ENCODE measurements around the gene SDF2. TPM values are rescaled to one million over a fixed set of nuclear protein-coding genes. Genes with fewer than 3 reads are reported as not detected.
A peak's percentile ranks its signal among the peaks of the same experiment; 100 is the strongest.

The SDF2 gene, protein sequence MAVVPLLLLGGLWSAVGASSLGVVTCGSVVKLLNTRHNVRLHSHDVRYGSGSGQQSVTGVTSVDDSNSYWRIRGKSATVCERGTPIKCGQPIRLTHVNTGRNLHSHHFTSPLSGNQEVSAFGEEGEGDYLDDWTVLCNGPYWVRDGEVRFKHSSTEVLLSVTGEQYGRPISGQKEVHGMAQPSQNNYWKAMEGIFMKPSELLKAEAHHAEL
- total RNA-seq (35.8 TPM), polyA plus RNA-seq (73.1 TPM)

GRCh38 chr17:28661635-28662526 is at the start of gene SDF2, which contains the start of gene SUPT6H:
Gene SDF2, minus strand, starts transcription at chr17:28661906. Its CDS starts 30 bp downstream, at chr17:28661876.
Gene SUPT6H, plus strand, starts transcription at chr17:28662205. Its CDS starts 11,197 bp downstream, at chr17:28673402.
- peak within 1 kb of the TSS; percentile 76 for H3K4me3 ChIP-seq (ENCODE audit: low read depth, low read length)
- under 1% methylated on average over 66 of the region's 66 CpGs for WGBS
- peaks cover 5% of the 10 kb centered on the region for H3K4me1 ChIP-seq (ENCODE audit: insufficient read depth)
- peaks cover 3% of the 10 kb centered on the region for H3K36me3 ChIP-seq (ENCODE audit: insufficient read depth)
- peak; percentile 88 for DNase-seq (ENCODE audit: extremely low spot score)
- peak within 1 kb of the TSS; percentile 98 for H3K27ac ChIP-seq (ENCODE audit: low read depth)

GRCh38 chr17:28710861-28711722 is 49.4 kb upstream of the SDF2 start:
- Histone ChIP-seq H3K4me1 (ENCODE audit: insufficient read depth) (no peaks in the 10 kb centered on the region), H3K36me3 (ENCODE audit: insufficient read depth) (peaks cover 2% of the 10 kb centered on the region), H3K27ac (ENCODE audit: low read depth) (peak overlapping the region; percentile 82), H3K4me3 (ENCODE audit: low read depth, low read length) (peak overlapping the region; percentile 51)
- under 1% methylated on average over 74 of the region's 74 CpGs for WGBS
- DNase-seq (ENCODE audit: extremely low spot score) = peak; percentile 80

DNA sequence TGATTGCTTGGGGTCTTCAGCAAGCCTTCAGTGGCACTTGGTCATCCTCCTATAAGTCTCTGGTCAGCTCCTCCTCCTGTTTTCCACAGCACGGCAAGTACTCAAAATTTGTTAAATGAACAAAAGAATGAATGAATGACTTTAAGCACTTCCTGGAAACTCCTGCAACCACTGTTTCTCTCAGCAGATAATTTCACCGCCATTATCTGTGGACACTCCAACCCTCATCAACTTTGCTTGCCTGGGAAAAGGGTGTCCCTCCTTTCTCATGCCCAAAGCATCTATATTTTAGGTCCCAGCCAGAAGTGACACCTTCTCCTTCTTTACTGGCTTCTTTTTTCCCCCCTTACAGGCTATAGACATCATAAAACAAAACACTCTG is 45.6 kb upstream of the SDF2 start:
- no peak for DNase-seq (ENCODE audit: extremely low spot score)
- Histone ChIP-seq H3K36me3 (ENCODE audit: insufficient read depth) (peaks cover 2% of the 10 kb centered on the region), H3K4me1 (ENCODE audit: insufficient read depth) (no peaks in the 10 kb centered on the region), H3K4me3 (ENCODE audit: low read depth, low read length) (no peak overlapping the region), H3K27ac (ENCODE audit: low read depth) (no peak overlapping the region)
- WGBS = 90% methylated on average over 2 of the region's 2 CpGs

DNA sequence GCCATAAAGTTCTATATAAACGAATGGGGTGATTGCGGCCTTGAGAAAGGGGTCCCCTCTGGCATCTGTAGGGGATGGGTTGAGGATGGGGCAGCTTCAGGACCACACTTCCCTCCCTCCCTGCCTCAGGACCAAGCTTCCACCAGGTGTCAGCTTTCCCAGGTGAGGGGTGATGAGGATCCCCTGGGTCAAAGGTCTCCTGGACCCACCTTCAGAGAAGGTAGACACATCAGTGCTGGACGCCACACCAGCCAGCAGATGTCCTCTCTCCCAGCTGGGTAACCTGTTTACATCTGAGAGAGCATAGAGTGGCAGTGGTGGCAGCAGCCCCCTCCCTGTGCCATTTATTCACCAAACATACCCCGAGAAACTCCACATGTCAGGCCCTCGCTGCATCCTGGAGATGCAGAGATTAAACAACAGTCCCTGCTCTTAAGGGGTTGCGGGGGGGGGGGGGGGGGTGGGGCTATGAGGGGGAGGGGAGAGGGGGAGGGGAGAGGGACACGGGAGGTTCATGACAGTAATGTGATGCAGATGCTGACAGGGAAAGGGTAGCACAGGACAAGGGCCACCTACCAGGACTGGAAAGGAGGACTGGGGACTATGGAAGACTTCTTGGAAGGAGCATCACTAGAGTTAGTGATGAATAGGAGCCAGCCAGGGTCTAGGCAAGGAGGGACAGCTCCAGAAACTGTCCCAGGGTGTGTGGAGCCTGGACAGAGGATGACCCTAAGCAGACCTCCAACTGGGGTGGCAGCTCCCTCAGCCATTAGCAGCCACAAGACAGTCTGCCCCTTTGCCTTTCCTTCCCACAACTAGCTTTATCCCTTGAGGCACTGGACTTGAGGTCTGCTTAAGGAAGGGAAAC is 45.0 kb upstream of the SDF2 start:
- no peak overlapping the region for H3K27ac ChIP-seq (ENCODE audit: low read depth)
- H3K4me1 ChIP-seq (ENCODE audit: insufficient read depth) = no peaks in the 10 kb centered on the region
- WGBS = 56% methylated on average over 6 of the region's 7 CpGs
- DNase-seq (ENCODE audit: extremely low spot score) = no peak
- peaks cover 2% of the 10 kb centered on the region for H3K36me3 ChIP-seq (ENCODE audit: insufficient read depth)
- no peak overlapping the region for H3K4me3 ChIP-seq (ENCODE audit: low read depth, low read length)

DNA sequence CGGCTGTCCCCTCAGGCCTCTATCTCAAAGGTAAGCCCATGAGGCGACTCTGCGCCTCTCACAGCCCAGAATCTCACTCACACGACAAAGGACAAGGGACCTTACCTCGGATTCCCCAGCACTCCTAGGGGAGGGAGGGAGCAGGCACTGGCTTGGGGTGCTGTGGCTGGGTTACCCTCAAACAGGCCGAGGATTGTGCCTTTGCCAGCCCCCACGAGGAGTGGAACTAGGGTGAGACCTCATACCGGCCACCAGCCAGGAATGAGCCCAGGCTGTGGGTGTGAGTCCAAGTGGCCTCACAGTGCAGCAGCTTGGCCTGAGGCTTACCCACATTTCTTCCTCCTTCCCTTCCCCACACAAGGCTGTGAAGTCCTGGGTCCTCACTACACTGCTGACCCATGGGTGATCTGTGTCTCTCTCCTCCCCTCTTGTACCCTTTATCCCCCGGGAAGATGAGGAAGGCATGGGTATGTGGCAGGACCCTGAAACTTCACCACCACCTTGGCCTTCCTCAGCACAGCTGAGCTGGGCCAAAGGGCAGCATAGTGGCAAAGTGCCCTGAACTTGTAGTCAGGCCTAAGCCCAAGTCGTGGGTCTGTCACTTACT is 44.1 kb upstream of the SDF2 start:
- H3K4me3 ChIP-seq (ENCODE audit: low read depth, low read length) = no peak overlapping the region
- no peak for DNase-seq (ENCODE audit: extremely low spot score)
- H3K4me1 ChIP-seq (ENCODE audit: insufficient read depth) = no peaks in the 10 kb centered on the region
- H3K27ac ChIP-seq (ENCODE audit: low read depth) = no peak overlapping the region
- H3K36me3 ChIP-seq (ENCODE audit: insufficient read depth) = peaks cover 2% of the 10 kb centered on the region
- 76% methylated on average over 10 of the region's 10 CpGs for WGBS

- DNase-seq (ENCODE audit: extremely low spot score) = no peak
- peaks cover 2% of the 10 kb centered on the region for H3K36me3 ChIP-seq (ENCODE audit: insufficient read depth)
- WGBS = 69% methylated on average over 5 of the region's 5 CpGs
These were observed 43.5 kb upstream of the SDF2 start for GRCh38 chr17:28705074-28705659.

GRCh38 chr17:28704219-28704858 is 42.6 kb upstream of the SDF2 start:
- WGBS = 87% methylated on average over 14 of the region's 14 CpGs
- DNase-seq (ENCODE audit: extremely low spot score) = no peak
- no peak overlapping the region for H3K4me3 ChIP-seq (ENCODE audit: low read depth, low read length)
- peaks cover 2% of the 10 kb centered on the region for H3K36me3 ChIP-seq (ENCODE audit: insufficient read depth)
- no peaks in the 10 kb centered on the region for H3K4me1 ChIP-seq (ENCODE audit: insufficient read depth)
- H3K27ac ChIP-seq (ENCODE audit: low read depth) = no peak overlapping the region

More at GRCh38 chr17:28705074-28705659, 43.5 kb upstream of the SDF2 start:
- no peaks in the 10 kb centered on the region for H3K4me1 ChIP-seq (ENCODE audit: insufficient read depth)
- no peak overlapping the region for H3K4me3 ChIP-seq (ENCODE audit: low read depth, low read length)
- H3K27ac ChIP-seq (ENCODE audit: low read depth) = no peak overlapping the region

DNA sequence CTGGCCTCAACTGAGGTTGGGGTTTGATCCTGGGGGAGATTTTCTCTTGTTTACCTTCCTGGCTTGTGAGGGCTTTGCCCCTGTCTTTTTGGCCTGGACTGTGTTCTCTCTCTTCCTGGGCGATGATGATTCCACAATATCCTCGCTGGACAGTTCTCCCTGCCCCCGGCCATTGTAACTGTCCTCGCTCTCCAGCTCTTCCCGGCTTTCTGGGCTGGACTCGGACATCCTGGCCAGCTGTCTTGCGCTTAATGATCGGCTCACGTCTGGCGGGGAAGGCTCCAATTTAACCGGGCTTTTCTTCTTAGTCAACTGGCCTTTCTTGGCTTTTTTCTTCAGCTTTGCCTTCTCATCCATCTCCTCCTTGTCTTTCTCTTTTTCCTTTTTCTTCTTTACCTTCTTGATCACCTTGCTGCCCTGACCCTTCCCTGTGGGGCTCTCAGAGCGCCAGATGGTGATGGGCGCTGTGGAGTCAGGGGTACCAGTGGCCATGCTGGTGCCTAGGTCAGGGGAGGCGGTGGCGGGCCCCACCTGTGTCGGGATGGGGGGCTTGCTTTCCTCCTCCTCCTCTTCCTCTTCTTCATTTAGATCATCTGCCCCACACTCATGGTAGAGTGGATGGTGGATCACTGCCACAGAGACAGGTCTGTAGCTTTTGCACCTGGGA is 42.0 kb upstream of the SDF2 start:
- H3K4me1 ChIP-seq (ENCODE audit: insufficient read depth) = no peaks in the 10 kb centered on the region
- H3K4me3 ChIP-seq (ENCODE audit: low read depth, low read length) = no peak overlapping the region
- peaks cover 2% of the 10 kb centered on the region for H3K36me3 ChIP-seq (ENCODE audit: insufficient read depth)
- 76% methylated on average over 16 of the region's 16 CpGs for WGBS
- H3K27ac ChIP-seq (ENCODE audit: low read depth) = no peak overlapping the region
- no peak for DNase-seq (ENCODE audit: extremely low spot score)

DNA sequence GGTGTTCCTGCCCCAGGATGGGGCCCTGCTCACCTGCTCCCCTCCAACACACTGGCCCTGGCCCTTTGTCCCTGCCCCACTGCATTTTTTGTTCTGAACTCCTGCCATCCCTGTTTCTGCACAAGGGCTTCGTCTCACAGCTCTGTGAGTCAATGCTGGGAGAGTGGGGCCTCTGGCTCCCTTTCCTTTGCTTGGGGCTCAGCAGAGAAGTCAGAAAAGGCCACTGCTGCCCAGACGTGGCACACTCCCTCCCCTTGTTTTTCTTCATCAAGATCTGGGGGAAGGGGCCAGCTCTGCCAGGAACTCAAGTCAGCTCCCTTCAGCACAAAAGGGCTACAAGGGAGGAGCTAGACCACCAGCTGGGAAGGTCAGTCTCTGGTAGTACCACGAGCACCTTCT is 41.0 kb upstream of the SDF2 start:
- 62% methylated on average over 3 of the region's 3 CpGs for WGBS
- Histone ChIP-seq H3K27ac (ENCODE audit: low read depth) (no peak overlapping the region), H3K36me3 (ENCODE audit: insufficient read depth) (peaks cover 2% of the 10 kb centered on the region)

GRCh38 chr17:28702026-28702751 is 40.5 kb upstream of the SDF2 start:
- Histone ChIP-seq H3K4me3 (ENCODE audit: low read depth, low read length) (no peak overlapping the region), H3K4me1 (ENCODE audit: insufficient read depth) (no peaks in the 10 kb centered on the region), H3K36me3 (ENCODE audit: insufficient read depth) (peaks cover 5% of the 10 kb centered on the region), H3K27ac (ENCODE audit: low read depth) (no peak overlapping the region)
- WGBS = 72% methylated on average over 10 of the region's 10 CpGs
- no peak for DNase-seq (ENCODE audit: extremely low spot score)

More for the DNA sequence above, 41.0 kb upstream of the SDF2 start:
- H3K4me1 ChIP-seq (ENCODE audit: insufficient read depth) = no peaks in the 10 kb centered on the region
- DNase-seq (ENCODE audit: extremely low spot score) = no peak
- H3K4me3 ChIP-seq (ENCODE audit: low read depth, low read length) = no peak overlapping the region

All from urinary bladder (tissue), 4 donors.